ENCODE measurements around the gene NPHS1. TPM values are rescaled to one million over a fixed set of nuclear protein-coding genes. Genes with fewer than 3 reads are reported as not detected.

The NPHS1 gene
- total RNA-seq, 2 experiments from 2014 or later: not detected

DNA sequence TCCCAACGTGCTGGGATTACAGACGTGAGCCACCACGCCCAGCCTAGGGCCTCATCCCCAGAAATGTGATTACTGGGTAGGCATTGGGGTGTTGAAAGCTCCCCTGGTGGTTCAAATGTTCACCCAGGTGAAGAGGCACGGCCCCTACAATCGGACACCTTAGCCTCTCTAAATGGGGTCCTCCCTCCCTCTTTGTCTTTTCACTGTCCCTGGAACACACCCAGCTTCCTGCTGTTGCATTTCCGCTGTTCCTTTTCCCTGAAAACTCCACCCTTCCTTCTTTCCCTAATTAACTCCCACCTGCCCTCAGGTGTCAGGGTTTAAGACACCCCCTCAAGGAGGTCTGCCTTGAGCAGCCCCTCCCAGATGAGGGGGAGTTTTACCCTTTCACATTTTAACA is 36.0 kb downstream of the NPHS1 start:
- POLR2A ChIA-PET: no interaction called here
- H3K4me1 Mint-ChIP-seq (ENCODE audit: low read depth): no peaks in the 10 kb centered on the region

DNA sequence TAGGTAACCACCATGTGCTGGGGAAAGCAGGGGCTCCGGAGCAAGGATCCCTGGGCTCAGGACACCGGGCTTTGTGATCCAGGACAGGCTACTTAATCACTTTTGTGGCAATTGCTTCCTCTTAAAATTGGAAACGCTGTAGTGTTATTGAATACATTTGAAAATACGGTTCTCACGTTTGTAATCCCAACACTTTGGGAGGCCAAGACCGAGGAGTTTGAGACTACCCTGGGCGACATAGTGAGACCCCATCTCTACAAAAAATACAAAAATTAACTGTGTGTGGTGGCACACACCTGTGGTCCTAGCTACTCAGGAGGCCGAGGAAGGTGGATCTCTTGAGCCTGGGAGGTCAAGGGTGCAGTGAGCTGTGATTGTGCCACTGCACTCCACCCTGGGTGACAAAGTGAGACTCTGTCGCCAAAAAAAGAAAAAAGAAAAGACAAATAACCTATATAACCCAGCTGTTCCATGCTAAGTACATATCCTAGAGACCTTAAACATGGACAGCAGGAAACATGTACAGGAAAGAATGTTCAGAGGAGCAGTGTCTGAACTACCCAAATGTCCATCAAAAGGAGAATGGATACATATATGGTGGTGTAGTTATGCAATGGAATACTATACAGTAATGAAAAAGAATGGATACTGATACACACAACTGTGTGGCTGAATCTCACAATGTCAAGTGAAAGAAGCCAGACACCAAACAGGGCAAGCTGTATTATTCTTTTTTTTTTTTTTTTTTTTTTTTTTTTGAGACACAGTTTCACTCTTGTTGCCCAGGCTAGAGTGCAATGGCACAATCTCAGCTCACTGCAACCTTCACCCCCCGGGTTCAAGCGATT is 39.0 kb downstream of the NPHS1 start:
- CTCF ChIA-PET: no interaction called here
- Histone ChIP-seq H3K27ac (ENCODE audit: low read depth in 1 of 2, low read length in 2 of 2) (no peak overlapping the region), H3K27me3 (ENCODE audit: control insufficient read depth in 1 of 2, insufficient read depth in 2 of 2, low read length in 2 of 2) (peaks cover under 1 to 5% of the 10 kb centered on the region in 2 experiments), H3K4me3 (ENCODE audit: low read length) (no peak overlapping the region), H3K36me3 (ENCODE audit: insufficient read depth, low read length) (no peaks in the 10 kb centered on the region), H3K4me1 (ENCODE audit: insufficient read depth, low read length) (no peaks in the 10 kb centered on the region), H3K9me3 (ENCODE audit: control insufficient read depth in 1 of 2, insufficient read depth in 1 of 2, low read length in 2 of 2) (no peaks in the 10 kb centered on the region)
- Mint-ChIP-seq H3K27ac (no peak overlapping the region), H3K36me3 (ENCODE audit: low read depth) (no peaks in the 10 kb centered on the region), H3K27me3 (peaks cover 27% of the 10 kb centered on the region), H3K4me1 (ENCODE audit: low read depth) (no peaks in the 10 kb centered on the region), H3K4me3 (no peak overlapping the region), H3K9me3 (no peaks in the 10 kb centered on the region)
- ATAC-seq (ENCODE audit: poor library complexity) (no peak), DNase-seq (no peak)
- intact Hi-C loops (cut with DNase I, micrococcal nuclease): no loop called here
- POLR2A ChIA-PET: no interaction called here
- no peak for TF ChIP-seq CTCF (IDR thresholded peaks at IDR 0.05)

More for the DNA sequence above, 36.0 kb downstream of the NPHS1 start:
- no peak for TF ChIP-seq CTCF (IDR thresholded peaks at IDR 0.05)
- H3K27me3 ChIP-seq (ENCODE audit: control insufficient read depth in 1 of 2, insufficient read depth in 2 of 2, low read length in 2 of 2): peaks cover 5 to 6% of the 10 kb centered on the region in 2 experiments
- no peak overlapping the region for H3K4me3 Mint-ChIP-seq
- H3K36me3 Mint-ChIP-seq (ENCODE audit: low read depth): no peaks in the 10 kb centered on the region
- no peak overlapping the region for H3K27ac ChIP-seq (ENCODE audit: low read depth in 1 of 2, low read length in 2 of 2)
- H3K9me3 ChIP-seq (ENCODE audit: control insufficient read depth in 1 of 2, insufficient read depth in 1 of 2, low read length in 2 of 2): no peaks in the 10 kb centered on the region
- no peak overlapping the region for H3K4me3 ChIP-seq (ENCODE audit: low read length)
- H3K9me3 Mint-ChIP-seq: no peaks in the 10 kb centered on the region
- peaks cover 29% of the 10 kb centered on the region for H3K27me3 Mint-ChIP-seq
- H3K27ac Mint-ChIP-seq: no peak overlapping the region
- ATAC-seq (ENCODE audit: poor library complexity) (no peak), DNase-seq (no peak)
- CTCF ChIA-PET: no interaction called here
- H3K4me1 ChIP-seq (ENCODE audit: insufficient read depth, low read length): no peaks in the 10 kb centered on the region
- intact Hi-C loops (cut with DNase I, micrococcal nuclease): no loop called here
- H3K36me3 ChIP-seq (ENCODE audit: insufficient read depth, low read length): no peaks in the 10 kb centered on the region

GRCh38 chr19:35812220-35813042 is 39.9 kb downstream of the NPHS1 start, which contains the start of gene PRODH2:
TSS of gene PRODH2 (minus strand) at chr19:35812845. CDS start at chr19:35812805, 40 bp downstream.
- Mint-ChIP-seq H3K9me3 (no peaks in the 10 kb centered on the region), H3K4me1 (ENCODE audit: low read depth) (no peaks in the 10 kb centered on the region), H3K27me3 (peaks cover 23% of the 10 kb centered on the region), H3K27ac (no peak within 1 kb of the TSS), H3K36me3 (ENCODE audit: low read depth) (no peaks in the 10 kb centered on the region), H3K4me3 (no peak within 1 kb of the TSS)
- no peaks in the 10 kb centered on the region for H3K4me1 ChIP-seq (ENCODE audit: insufficient read depth, low read length)
- ChIA-PET POLR2A (no interaction called here), CTCF (no interaction called here)
- H3K4me3 ChIP-seq (ENCODE audit: low read length): no peak within 1 kb of the TSS
- H3K36me3 ChIP-seq (ENCODE audit: insufficient read depth, low read length): no peaks in the 10 kb centered on the region
- H3K27ac ChIP-seq (ENCODE audit: low read depth in 1 of 2, low read length in 2 of 2): no peak within 1 kb of the TSS
- intact Hi-C loops (cut with DNase I, micrococcal nuclease): no loop called here
- TF ChIP-seq CTCF (IDR thresholded peaks at IDR 0.05): no peak
- no peak for ATAC-seq (ENCODE audit: poor library complexity)
- no peak for DNase-seq
- H3K9me3 ChIP-seq (ENCODE audit: control insufficient read depth in 1 of 2, insufficient read depth in 1 of 2, low read length in 2 of 2): no peaks in the 10 kb centered on the region
- peaks cover 0 to 1% of the 10 kb centered on the region in 2 experiments for H3K27me3 ChIP-seq (ENCODE audit: control insufficient read depth in 1 of 2, insufficient read depth in 2 of 2, low read length in 2 of 2)
